SU-DHL-6 (cell line): ENCODE results near the gene AGBL4.

Experiments
- H2AFZ ChIP-seq: fragments of 200-600 bp; sonication (generic); 2 replicates; pipeline ENCODE4 v1.6.1; 2014; ENCODE audit warnings: low read depth, mild to moderate bottlenecking, moderate library complexity, mixed read lengths, antibody characterized with exemption, low read length; ENCODE audit not compliant: severe bottlenecking
- H3F3A ChIP-seq: fragments of 200-600 bp; shearing (Covaris generic); 2 replicates; pipeline ENCODE4 v1.6.0; 2016; ENCODE audit warnings: antibody characterized with exemption, mild to moderate bottlenecking; ENCODE audit not compliant: insufficient read depth
- H3K27ac ChIP-seq: fragments of 200-600 bp; sonication (generic); 2 replicates; pipeline ENCODE4 v1.5.1; 2016; ENCODE audit warnings: low read depth, mild to moderate bottlenecking, low read length, moderate library complexity, mixed read lengths
- H3K27me3 ChIP-seq: fragments of 200-600 bp; sonication (generic), shearing (Covaris generic); 2 replicates; pipeline ENCODE4 v1.6.0; 2014; ENCODE audit warnings: mild to moderate bottlenecking, low read length
- H3K36me3 ChIP-seq: fragments of 200-600 bp; sonication (generic); 2 replicates; pipeline ENCODE4 v1.6.1; 2014; ENCODE audit warnings: mild to moderate bottlenecking, low read length, mixed read lengths
- H3K4me2 ChIP-seq: fragments of 300-600, 200-600 bp; shearing (Covaris generic), sonication (generic); 2 replicates; pipeline ENCODE4 v1.6.0; 2014; ENCODE audit warnings: low read length, low read depth, mild to moderate bottlenecking; ENCODE audit not compliant: poor library complexity, severe bottlenecking
- H3K4me3 ChIP-seq: fragments of 200-600 bp; sonication (generic); 2 replicates; pipeline ENCODE4 v1.5.1; 2014; ENCODE audit warnings: antibody characterized with exemption, low read length, mild to moderate bottlenecking, mixed read lengths; ENCODE audit not compliant: insufficient read depth, poor library complexity, severe bottlenecking
- H3K79me2 ChIP-seq: fragments of 200-600 bp; sonication (generic); 2 replicates; pipeline ENCODE4 v1.6.1; 2014; ENCODE audit warnings: mild to moderate bottlenecking, low read length, moderate library complexity; ENCODE audit not compliant: insufficient read depth
- H3K9ac ChIP-seq: fragments of 200-600 bp; sonication (generic); 2 replicates; pipeline ENCODE4 v1.7.0; 2014; ENCODE audit warnings: mild to moderate bottlenecking, low read length
- H3K9me2 ChIP-seq: fragments of 200-600 bp; sonication (generic); replicated peaks from 2 replicates; pipeline ENCODE4 v1.6.1; 2014; ENCODE audit warnings: low read length; ENCODE audit not compliant: insufficient read depth
- H3K9me3 ChIP-seq: fragments of 200-600 bp; sonication (generic); 2 replicates; pipeline ENCODE4 v1.6.1; 2014; ENCODE audit warnings: low read length, mixed read lengths; ENCODE audit not compliant: insufficient read depth
- H4K20me1 ChIP-seq: fragments of 200-600 bp; sonication (generic); 2 replicates; pipeline ENCODE4 v1.6.1; 2014; ENCODE audit warnings: low read depth, mild to moderate bottlenecking, antibody characterized with exemption, low read length, moderate library complexity, mixed read lengths
- CTCF ChIP-seq: fragments of 200-600 bp; sonication (generic); IDR thresholded peaks from one replicate; pipeline ENCODE4 v1.5.1; 2017; ENCODE audit warnings: antibody characterized with exemption, mild to moderate bottlenecking, low read length, moderate library complexity; ENCODE audit not compliant: insufficient read depth, poor library complexity, severe bottlenecking
- EZH2phosphoT487 ChIP-seq: fragments of 200-600 bp; sonication (generic), shearing (Covaris generic); conservative IDR thresholded peaks from 2 replicates; pipeline ENCODE4 v1.6.1; 2018; ENCODE audit warnings: mild to moderate bottlenecking, antibody characterized with exemption, low read length, moderate library complexity, mixed read lengths

AGBL4 gene

GRCh38 chr1:49686107-49686506 lies 337.6 kb downstream of the AGBL4 start:
- Histone ChIP-seq H3K9ac (no peak overlapping the region), H3K27ac (no peak overlapping the region), H3K27me3 (no peaks in the 10 kb centered on the region), H3K9me2 (no peaks in the 10 kb centered on the region), H4K20me1 (no peaks in the 10 kb centered on the region), H3K9me3 (no peaks in the 10 kb centered on the region), H3F3A (no peaks in the 10 kb centered on the region), H2AFZ (no peak overlapping the region), H3K4me2 (no peak overlapping the region), H3K36me3 (no peaks in the 10 kb centered on the region), H3K79me2 (no peaks in the 10 kb centered on the region), H3K4me3 (no peak overlapping the region)
- no peak for TF ChIP-seq CTCF
- TF ChIP-seq EZH2phosphoT487: no peak

GRCh38 chr1:49677706-49678105 lies 346.0 kb downstream of the AGBL4 start:
- Histone ChIP-seq H3K9me3 (no peaks in the 10 kb centered on the region), H3K4me3 (no peak overlapping the region), H3K4me2 (no peak overlapping the region), H3K9ac (no peak overlapping the region), H3K79me2 (no peaks in the 10 kb centered on the region), H3K27me3 (no peaks in the 10 kb centered on the region), H2AFZ (no peak overlapping the region), H3K9me2 (no peaks in the 10 kb centered on the region), H4K20me1 (no peaks in the 10 kb centered on the region), H3K27ac (no peak overlapping the region), H3F3A (no peaks in the 10 kb centered on the region), H3K36me3 (no peaks in the 10 kb centered on the region)
- no peak for TF ChIP-seq EZH2phosphoT487
- TF ChIP-seq CTCF: no peak

GRCh38 chr1:49651136-49651535 lies 372.6 kb downstream of the AGBL4 start:
- Histone ChIP-seq H3K4me3 (no peak overlapping the region), H3K36me3 (no peaks in the 10 kb centered on the region), H3K9me2 (no peaks in the 10 kb centered on the region), H3K9me3 (no peaks in the 10 kb centered on the region), H3K79me2 (no peaks in the 10 kb centered on the region), H3K27me3 (no peaks in the 10 kb centered on the region), H4K20me1 (no peaks in the 10 kb centered on the region), H3K27ac (no peak overlapping the region), H3K4me2 (no peak overlapping the region), H3K9ac (no peak overlapping the region), H3F3A (no peaks in the 10 kb centered on the region), H2AFZ (no peak overlapping the region)
- TF ChIP-seq CTCF (no peak), EZH2phosphoT487 (no peak)

- Histone ChIP-seq H3K4me3 (no peak overlapping the region), H3K9ac (no peak overlapping the region), H3K9me2 (no peaks in the 10 kb centered on the region), H3K27me3 (no peaks in the 10 kb centered on the region), H3K4me2 (no peak overlapping the region), H2AFZ (no peak overlapping the region), H3K79me2 (no peaks in the 10 kb centered on the region), H3K36me3 (no peaks in the 10 kb centered on the region), H4K20me1 (no peaks in the 10 kb centered on the region), H3K9me3 (no peaks in the 10 kb centered on the region), H3K27ac (no peak overlapping the region), H3F3A (no peaks in the 10 kb centered on the region)
- TF ChIP-seq CTCF: no peak
- no peak for TF ChIP-seq EZH2phosphoT487
Observed at GRCh38 chr1:49630156-49630555, 393.6 kb downstream of the AGBL4 start.
